Neural cell (in vitro differentiated cells): ENCODE measurements around the gene DOCK9. TPM values are rescaled to one million over a fixed set of nuclear protein-coding genes. Genes with fewer than 3 reads are reported as not detected.

ENCODE experiments used
- H2AFZ ChIP-seq: fragments of 200-600, 300-800 bp; sonication (generic), shearing (Covaris generic); 2 replicates; pipeline ENCODE4 v1.6.0; 2014; ENCODE audit warnings: low read depth, mild to moderate bottlenecking, antibody characterized with exemption, low read length, moderate library complexity
- H3F3A ChIP-seq: fragments of 200-600 bp; shearing (Covaris generic); 2 replicates; pipeline ENCODE4 v1.6.1; 2016; ENCODE audit warnings: mild to moderate bottlenecking, moderate library complexity, mixed read lengths, antibody characterized with exemption, low read length; ENCODE audit not compliant: insufficient read depth, poor library complexity, severe bottlenecking
- H3K27ac ChIP-seq: fragments of 200-600, 300-800 bp; sonication (generic), shearing (Covaris generic); 2 replicates; pipeline ENCODE4 v1.5.1; 2014; ENCODE audit warnings: mild to moderate bottlenecking, low read length, moderate library complexity
- H3K27me3 ChIP-seq: fragments of 300-800, 200-600 bp; sonication (generic), shearing (Covaris generic); 2 replicates; pipeline ENCODE4 v1.6.0; 2014; ENCODE audit warnings: mild to moderate bottlenecking, low read depth, low read length, moderate library complexity; ENCODE audit not compliant: insufficient read depth
- H3K36me3 ChIP-seq: fragments of 300-800, 200-600 bp; sonication (generic), shearing (Covaris generic); 2 replicates; pipeline ENCODE4 v1.5.1; 2014; ENCODE audit warnings: mild to moderate bottlenecking, antibody characterized with exemption, low read length, moderate library complexity; ENCODE audit not compliant: insufficient read depth
- H3K4me2 ChIP-seq: fragments of 300-800, 200-600 bp; sonication (generic), shearing (Covaris generic); 2 replicates; pipeline ENCODE4 v1.6.0; 2014; ENCODE audit warnings: mild to moderate bottlenecking, low read length
- H3K4me3 ChIP-seq: fragments of 300-800, 200-600 bp; sonication (generic), shearing (Covaris generic); 2 replicates; pipeline ENCODE4 v1.5.1; 2014; ENCODE audit warnings: mild to moderate bottlenecking, low read length, moderate library complexity
- H3K79me2 ChIP-seq: fragments of 200-600 bp; shearing (Covaris generic); replicated peaks from 2 replicates; pipeline ENCODE4 v1.6.0; 2014; ENCODE audit warnings: mild to moderate bottlenecking, low read length, moderate library complexity; ENCODE audit not compliant: insufficient read depth
- H3K9ac ChIP-seq: fragments of 300-800, 200-600 bp; sonication (generic), shearing (Covaris generic); 2 replicates; pipeline ENCODE4 v1.6.1; 2016; ENCODE audit warnings: mild to moderate bottlenecking, low read length, mixed read lengths
- H3K9me2 ChIP-seq: fragments of 200-600 bp; shearing (Covaris generic); 2 replicates; pipeline ENCODE4 v1.6.1; 2016; ENCODE audit warnings: mild to moderate bottlenecking, low read length, mixed read lengths; ENCODE audit not compliant: insufficient read depth
- H3K9me3 ChIP-seq: fragments of 200-600, 300-800 bp; sonication (generic), shearing (Covaris generic); 2 replicates; pipeline ENCODE4 v1.6.1; 2016; ENCODE audit warnings: mild to moderate bottlenecking, mixed run types, low read length, moderate library complexity, mixed read lengths
- H4K20me1 ChIP-seq: fragments of 200-600 bp; shearing (Covaris generic); 2 replicates; pipeline ENCODE4 v1.6.1; 2016; ENCODE audit warnings: mild to moderate bottlenecking, mixed run types; ENCODE audit not compliant: insufficient read depth
- CTCF ChIP-seq: fragments of 450-650 bp; IDR thresholded peaks from 2 replicates; pipeline ENCODE4 v1.5.1; 2014; ENCODE audit warnings: antibody characterized with exemption, mild to moderate bottlenecking, moderate library complexity; ENCODE audit not compliant: poor library complexity, severe bottlenecking
- EP300 ChIP-seq: fragments of 450-650 bp; conservative IDR thresholded peaks from 2 replicates; pipeline ENCODE4 v1.6.1; 2014; ENCODE audit warnings: antibody characterized with exemption, mild to moderate bottlenecking, moderate library complexity; ENCODE audit not compliant: poor library complexity, severe bottlenecking
- EZH2 ChIP-seq: fragments of 200-600, 300-800 bp; shearing (Covaris generic), sonication (generic); IDR thresholded peaks from 2 replicates; pipeline ENCODE4 v1.6.1; 2014; ENCODE audit warnings: antibody characterized with exemption, low read length, borderline replicate concordance, mild to moderate bottlenecking; ENCODE audit not compliant: insufficient read depth, poor library complexity, severe bottlenecking
- MXI1 ChIP-seq: fragments of 450-650 bp; conservative IDR thresholded peaks from 2 replicates; pipeline ENCODE4 v1.6.1; 2014; ENCODE audit warnings: antibody characterized with exemption, mild to moderate bottlenecking; ENCODE audit not compliant: poor library complexity, severe bottlenecking
- POLR2AphosphoS5 ChIP-seq: IDR thresholded peaks from 2 replicates; pipeline ENCODE4 v1.6.1; 2012
- RAD21 ChIP-seq: fragments of 450-650 bp; conservative IDR thresholded peaks from 2 replicates; pipeline ENCODE4 v1.6.1; 2014; ENCODE audit warnings: antibody characterized with exemption, mild to moderate bottlenecking, moderate library complexity
- REST ChIP-seq: IDR thresholded peaks from 2 replicates; pipeline ENCODE4 v1.6.1; 2012; ENCODE audit warnings: borderline replicate concordance
- SMC3 ChIP-seq: fragments of 450-650 bp; conservative IDR thresholded peaks from 2 replicates; pipeline ENCODE4 v1.6.1; 2014; ENCODE audit warnings: antibody characterized with exemption, mild to moderate bottlenecking, moderate library complexity; ENCODE audit not compliant: poor library complexity
- TAF1 ChIP-seq: IDR thresholded peaks from 2 replicates; pipeline ENCODE4 v1.6.1; 2012; ENCODE audit warnings: low read depth
- polyA plus RNA-seq: library from polyadenylated mRNA; depleted of rRNA; stranded (reverse); fragments of >200 nt; gene quantifications from 2 replicates; pipeline ENCODE4 v1.2.3, GENCODE V29; 2014

The DOCK9 gene
- polyA plus RNA-seq, 1 donor from 2014 or later = 11.4 TPM

- no peak overlapping the region for H3K9ac ChIP-seq
- H3K9me3 ChIP-seq = no peaks in the 10 kb centered on the region
Measured at GRCh38 chr13:99004978-99005377, 27.1 kb upstream of the DOCK9 start.

GRCh38 chr13:99003851-99004471 lies 26.1 kb upstream of the DOCK9 start:
- TF ChIP-seq SMC3 = no peak
- no peak for TF ChIP-seq EZH2
- TF ChIP-seq POLR2AphosphoS5 = no peak
- TF ChIP-seq TAF1 = no peak
- TF ChIP-seq EP300 = no peak
- H3K36me3 ChIP-seq = no peaks in the 10 kb centered on the region
- no peak overlapping the region for H3K4me2 ChIP-seq
- no peak overlapping the region for H3K4me3 ChIP-seq
- no peaks in the 10 kb centered on the region for H3K79me2 ChIP-seq
- no peaks in the 10 kb centered on the region for H3K27me3 ChIP-seq
- no peaks in the 10 kb centered on the region for H4K20me1 ChIP-seq
- H3K27ac ChIP-seq = no peak overlapping the region
- no peak overlapping the region for H3K9ac ChIP-seq
- no peak overlapping the region for H2AFZ ChIP-seq
- H3K9me3 ChIP-seq = no peaks in the 10 kb centered on the region
- no peaks in the 10 kb centered on the region for H3K9me2 ChIP-seq
- H3F3A ChIP-seq = no peaks in the 10 kb centered on the region

More at GRCh38 chr13:99004978-99005377, 27.1 kb upstream of the DOCK9 start:
- H3K27me3 ChIP-seq = no peaks in the 10 kb centered on the region
- no peaks in the 10 kb centered on the region for H3K36me3 ChIP-seq
- no peaks in the 10 kb centered on the region for H3K79me2 ChIP-seq
- H3K4me2 ChIP-seq = no peak overlapping the region
- TF ChIP-seq EP300 = no peak
- TF ChIP-seq EZH2 = no peak
- TF ChIP-seq SMC3 = no peak
- no peak for TF ChIP-seq REST
- no peak for TF ChIP-seq CTCF
- no peak for TF ChIP-seq MXI1
- no peak for TF ChIP-seq RAD21
- TF ChIP-seq POLR2AphosphoS5 = no peak
- TF ChIP-seq TAF1 = no peak
- no peaks in the 10 kb centered on the region for H3K9me2 ChIP-seq
- no peaks in the 10 kb centered on the region for H3F3A ChIP-seq
- no peak overlapping the region for H2AFZ ChIP-seq
- no peaks in the 10 kb centered on the region for H4K20me1 ChIP-seq
- no peak overlapping the region for H3K4me3 ChIP-seq
- H3K27ac ChIP-seq = no peak overlapping the region
